GM13976 (cell line): ENCODE measurements around the gene PLIN5.

Experiments used
- DNase-seq: peaks from one replicate; pipeline ENCODE4 v3.0.0; 2012; ENCODE audit warnings: low spot score
- CTCF ChIP-seq: IDR thresholded peaks from 2 replicates; pipeline ENCODE4 v1.5.1; 2012; ENCODE audit warnings: borderline replicate concordance, mild to moderate bottlenecking; ENCODE audit not compliant: insufficient read depth; ENCODE audit errors: extremely low read depth, missing control alignments, control extremely low read depth
- in situ Hi-C: fragments of 300-500 bp; cut with MboI; formaldehyde crosslinking; loops from one replicate; pipeline ENCODE4 v1.12.0; 2022; ENCODE audit warnings: low sequenced_read_pairs, mixed read lengths, inconsistent platforms; ENCODE audit not compliant: unreplicated experiment

Gene PLIN5

DNA sequence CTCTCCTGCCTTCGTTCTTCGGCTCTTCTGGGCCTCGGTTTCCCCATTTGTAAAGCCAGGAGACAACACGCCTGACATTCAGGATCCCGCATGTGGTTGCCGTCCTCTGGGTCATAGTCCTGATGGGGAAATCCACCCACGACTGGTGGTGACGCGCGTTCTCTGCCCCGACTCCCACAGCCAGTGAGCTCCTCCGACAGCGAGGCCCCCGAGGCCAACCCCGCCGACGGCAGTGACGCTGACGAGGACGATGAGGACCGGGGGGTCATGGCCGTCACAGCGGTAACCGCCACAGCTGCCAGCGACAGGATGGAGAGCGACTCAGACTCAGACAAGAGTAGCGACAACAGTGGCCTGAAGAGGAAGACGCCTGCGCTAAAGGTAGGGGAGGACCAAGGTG lies 46.5 kb downstream of the PLIN5 start:
- TF ChIP-seq CTCF: no peak
- in situ Hi-C loops: no loop called here
- no peak for DNase-seq

DNA sequence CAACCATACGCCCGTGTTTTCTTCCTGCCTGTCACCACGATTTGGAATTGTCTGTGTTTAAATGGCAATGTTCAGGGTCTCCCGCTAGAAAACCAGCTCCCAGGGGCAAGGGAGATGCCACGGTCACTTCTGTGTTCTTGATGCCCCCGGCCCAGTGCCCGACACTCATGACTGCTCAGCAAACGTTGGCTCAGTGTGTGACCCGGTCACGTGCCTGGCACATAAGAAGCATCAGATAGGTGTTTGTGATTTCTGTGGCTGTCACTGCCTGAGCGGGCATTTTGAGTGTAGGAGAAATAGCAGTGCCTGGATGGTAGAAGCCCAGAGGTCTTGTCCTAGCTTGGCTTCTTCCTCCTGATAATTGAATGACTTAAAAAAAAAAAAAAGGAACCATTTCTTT lies 47.5 kb downstream of the PLIN5 start:
- in situ Hi-C loops: no loop called here
- TF ChIP-seq CTCF: no peak
- no peak for DNase-seq

DNA sequence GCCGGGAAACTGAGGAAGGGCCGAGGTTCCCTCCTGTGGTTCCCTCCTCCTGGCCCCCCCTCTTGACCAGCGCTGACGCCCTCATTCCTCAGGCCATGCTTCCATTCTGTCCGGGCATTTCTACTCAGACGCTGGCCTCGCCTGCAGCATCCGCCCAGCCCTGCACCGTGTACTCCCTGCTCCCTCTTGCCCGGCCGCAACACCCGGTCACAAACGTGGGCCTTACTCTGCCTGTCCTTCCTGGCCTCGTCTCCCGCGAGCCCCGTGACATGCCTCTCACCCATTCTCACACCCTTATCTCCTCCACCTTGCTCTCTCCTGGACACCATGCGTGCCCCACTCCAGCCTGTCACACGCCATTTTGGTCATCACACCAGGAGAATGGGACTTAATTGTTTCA lies 51.6 kb downstream of the PLIN5 start:
- no peak for DNase-seq
- in situ Hi-C loops: no loop called here
- TF ChIP-seq CTCF: no peak

- DNase-seq: no peak
- in situ Hi-C loops: no loop called here
- TF ChIP-seq CTCF: no peak
These were observed 52.2 kb downstream of the PLIN5 start for GRCh38 chr19:4482721-4483364.

DNA sequence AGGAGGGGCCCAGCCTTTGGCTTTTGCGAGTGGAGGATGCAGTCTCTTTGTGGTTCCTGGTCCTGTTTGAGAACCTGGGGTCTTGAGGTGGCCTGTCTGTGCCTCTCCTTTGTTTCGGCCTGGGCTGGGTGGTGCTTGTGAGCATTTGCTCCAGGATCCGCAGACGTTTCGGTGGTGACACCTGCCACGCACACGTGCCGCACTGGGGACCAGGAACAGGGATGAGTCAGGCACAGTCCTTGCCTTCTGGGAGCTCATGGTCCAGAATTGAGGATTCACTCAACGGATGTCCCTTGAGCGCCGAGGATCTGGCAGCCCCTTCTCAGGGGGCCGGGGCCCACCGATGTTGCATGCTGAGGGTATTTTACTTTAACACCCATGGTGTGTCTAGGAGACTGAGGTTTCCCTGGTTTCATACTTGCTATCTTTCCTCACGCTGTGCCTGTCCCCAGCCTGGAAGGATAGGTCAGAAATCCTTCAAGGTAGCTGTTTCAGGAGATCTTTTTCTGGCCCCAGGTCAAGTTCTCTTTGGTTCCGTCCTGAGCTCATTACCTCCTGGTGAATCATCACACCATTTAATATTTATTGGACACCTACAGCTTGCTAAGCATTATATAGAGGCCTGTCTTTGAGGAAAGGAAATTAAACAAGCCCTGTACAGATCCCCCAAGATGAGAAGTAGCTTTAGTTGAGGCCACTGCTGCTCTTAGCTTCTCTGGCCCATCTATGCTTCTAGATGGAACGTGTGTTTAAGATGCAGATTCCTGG lies 57.8 kb downstream of the PLIN5 start:
- TF ChIP-seq CTCF: no peak
- in situ Hi-C loops: no loop called here
- DNase-seq: no peak

DNA sequence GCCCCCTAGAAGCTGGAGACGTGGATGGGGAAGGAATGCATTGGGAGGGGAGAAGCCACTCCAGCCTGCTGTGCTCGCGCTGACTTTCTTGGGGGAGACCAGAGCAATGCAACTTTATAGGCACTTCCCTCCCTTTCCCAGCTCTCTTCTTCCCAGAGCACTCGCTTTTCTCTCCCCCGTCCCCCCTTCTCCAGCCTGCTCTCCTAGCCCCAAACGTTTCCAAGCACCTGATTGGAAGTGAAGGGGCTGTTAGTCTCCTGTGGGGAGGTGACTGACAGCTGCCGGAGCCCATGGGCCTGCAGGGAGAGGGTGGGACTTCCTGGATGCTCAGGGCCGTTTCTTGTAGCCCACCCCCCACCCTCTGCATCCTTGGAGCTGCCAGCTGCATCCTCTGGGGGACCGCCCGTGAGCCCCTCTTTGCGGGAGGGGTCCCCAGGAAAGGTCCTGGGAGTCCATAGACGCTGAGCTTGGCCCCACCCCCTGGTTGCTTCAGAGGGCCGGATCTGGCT lies 60.5 kb downstream of the PLIN5 start:
- no peak for TF ChIP-seq CTCF
- DNase-seq: peak; percentile 90
- in situ Hi-C loops: no loop called here
